ENCODE data around the gene THAP7.

DNA sequence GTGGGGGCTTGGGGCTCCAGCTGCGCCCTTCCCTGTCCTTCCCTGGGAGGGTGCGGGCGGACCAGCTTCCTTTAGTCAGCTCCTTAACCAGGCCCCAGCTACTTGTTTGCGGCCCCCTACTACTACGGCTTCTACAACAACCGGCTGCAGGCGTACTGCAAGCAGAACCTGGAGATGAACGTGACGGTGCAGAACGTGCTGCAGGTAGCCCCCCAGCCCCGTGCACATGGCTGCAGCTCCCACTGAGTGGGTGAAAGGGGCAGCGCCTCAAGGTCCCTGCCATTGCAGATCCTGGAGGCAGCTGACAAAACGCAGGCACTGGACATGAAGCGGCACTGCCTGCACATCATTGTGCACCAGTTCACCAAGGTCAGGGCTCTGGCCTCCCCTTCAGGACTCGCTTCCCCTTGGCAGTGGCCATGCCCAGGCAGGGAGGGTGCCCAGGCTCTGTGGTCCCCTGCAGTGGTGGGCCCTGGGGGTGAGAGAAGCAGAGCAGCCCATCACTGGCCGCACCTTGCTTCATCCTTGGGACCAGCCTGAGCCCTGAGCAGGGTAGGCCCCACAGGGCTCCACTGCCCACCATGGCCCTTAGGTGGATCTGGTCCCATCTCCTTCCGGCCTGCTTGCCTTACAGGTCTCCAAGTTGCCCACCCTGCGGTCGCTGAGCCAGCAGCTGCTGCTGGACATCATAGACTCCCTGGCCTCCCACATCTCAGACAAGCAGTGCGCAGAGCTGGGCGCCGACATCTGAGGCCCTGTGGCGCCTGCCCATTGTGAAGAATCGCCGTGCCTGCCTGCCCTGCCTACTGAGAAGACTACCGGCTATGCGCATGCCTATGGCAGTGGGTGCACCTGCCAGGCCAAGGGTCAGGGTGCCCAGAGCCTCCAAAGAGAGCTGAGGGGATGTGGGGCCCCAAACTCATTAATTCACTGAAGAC is 5.1 kb downstream of the THAP7 start:
- TF ChIP-seq, protein P1, sequence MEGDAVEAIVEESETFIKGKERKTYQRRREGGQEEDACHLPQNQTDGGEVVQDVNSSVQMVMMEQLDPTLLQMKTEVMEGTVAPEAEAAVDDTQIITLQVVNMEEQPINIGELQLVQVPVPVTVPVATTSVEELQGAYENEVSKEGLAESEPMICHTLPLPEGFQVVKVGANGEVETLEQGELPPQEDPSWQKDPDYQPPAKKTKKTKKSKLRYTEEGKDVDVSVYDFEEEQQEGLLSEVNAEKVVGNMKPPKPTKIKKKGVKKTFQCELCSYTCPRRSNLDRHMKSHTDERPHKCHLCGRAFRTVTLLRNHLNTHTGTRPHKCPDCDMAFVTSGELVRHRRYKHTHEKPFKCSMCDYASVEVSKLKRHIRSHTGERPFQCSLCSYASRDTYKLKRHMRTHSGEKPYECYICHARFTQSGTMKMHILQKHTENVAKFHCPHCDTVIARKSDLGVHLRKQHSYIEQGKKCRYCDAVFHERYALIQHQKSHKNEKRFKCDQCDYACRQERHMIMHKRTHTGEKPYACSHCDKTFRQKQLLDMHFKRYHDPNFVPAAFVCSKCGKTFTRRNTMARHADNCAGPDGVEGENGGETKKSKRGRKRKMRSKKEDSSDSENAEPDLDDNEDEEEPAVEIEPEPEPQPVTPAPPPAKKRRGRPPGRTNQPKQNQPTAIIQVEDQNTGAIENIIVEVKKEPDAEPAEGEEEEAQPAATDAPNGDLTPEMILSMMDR (IDR thresholded peaks at IDR 0.05), result no peak
- TF ChIP-seq POLR2A (IDR thresholded peaks at IDR 0.05), result no peak

Data from adrenal gland (tissue), 5 donors.